GM21360 (cell line): Measurements from ENCODE around the gene UMOD.

ENCODE experiments used
- ATAC-seq: cut with Tn5 transposase; IDR thresholded peaks from one replicate; pipeline ENCODE4 v1.9.1; 2021; ENCODE audit warnings: mild to moderate bottlenecking, moderate library complexity; ENCODE audit not compliant: unreplicated experiment

UMOD gene

GRCh38 chr16:20303012-20303411, 49.5 kb downstream of the UMOD start:
- ATAC-seq, result no peak

- ATAC-seq, result no peak
Measured at GRCh38 chr16:20302389-20302788, 50.1 kb downstream of the UMOD start.

GRCh38 chr16:20301840-20302239, 50.7 kb downstream of the UMOD start:
- ATAC-seq, result no peak

- ATAC-seq, result peak; percentile 64
Measured at GRCh38 chr16:20300312-20301097, 52.0 kb downstream of the UMOD start.

- ATAC-seq, result no peak
Measured at GRCh38 chr16:20298452-20298851, 54.1 kb downstream of the UMOD start.

GRCh38 chr16:20291208-20292206, 61.0 kb downstream of the UMOD start:
- ATAC-seq, result no peak

- ATAC-seq, result no peak
Measured at GRCh38 chr16:20289571-20289970, 62.9 kb downstream of the UMOD start.

GRCh38 chr16:20285993-20286499, 66.5 kb downstream of the UMOD start:
- ATAC-seq, result no peak
